HG03442 (cell line): ENCODE data around the gene SLC41A3.

Experiments
- ATAC-seq: cut with Tn5 transposase; IDR thresholded peaks from one replicate; pipeline ENCODE4 v1.9.1; 2021; ENCODE audit warnings: mild to moderate bottlenecking, moderate library complexity; ENCODE audit not compliant: unreplicated experiment

Gene SLC41A3

GRCh38 chr3:126083913-126084767 is at the start of gene SLC41A3:
SLC41A3 (minus strand) TSS chr3:126084124; CDS start chr3:126068219, 15,905 bp downstream.
- ATAC-seq, result peak; percentile 95

- ATAC-seq, result no peak
These were observed 49.7 kb upstream of the SLC41A3 start for GRCh38 chr3:126133606-126134005.

- ATAC-seq, result no peak
These were observed 49.0 kb upstream of the SLC41A3 start for GRCh38 chr3:126132751-126133511.

- ATAC-seq, result no peak
These were observed 48.2 kb upstream of the SLC41A3 start for GRCh38 chr3:126131881-126132750.

- no peak for ATAC-seq
These were observed 47.2 kb upstream of the SLC41A3 start for GRCh38 chr3:126130981-126131745.

- ATAC-seq, result no peak
These were observed 46.3 kb upstream of the SLC41A3 start for GRCh38 chr3:126130081-126130855.

GRCh38 chr3:126129398-126129891 is 45.5 kb upstream of the SLC41A3 start:
- no peak for ATAC-seq

GRCh38 chr3:126128504-126129397 is 44.8 kb upstream of the SLC41A3 start:
- ATAC-seq, result no peak

- no peak for ATAC-seq
These were observed 44.0 kb upstream of the SLC41A3 start for GRCh38 chr3:126127904-126128303.

- ATAC-seq, result no peak
These were observed 43.5 kb upstream of the SLC41A3 start for GRCh38 chr3:126127452-126127851.

GRCh38 chr3:126126811-126127431 is 43.0 kb upstream of the SLC41A3 start:
- no peak for ATAC-seq

GRCh38 chr3:126126286-126126685 is 42.4 kb upstream of the SLC41A3 start:
- no peak for ATAC-seq

- no peak for ATAC-seq
These were observed 41.9 kb upstream of the SLC41A3 start for GRCh38 chr3:126125781-126126251.

- ATAC-seq, result no peak
These were observed 41.4 kb upstream of the SLC41A3 start for GRCh38 chr3:126125341-126125740.

GRCh38 chr3:126124896-126125295 is 41.0 kb upstream of the SLC41A3 start:
- ATAC-seq, result no peak

- ATAC-seq, result no peak
These were observed 40.4 kb upstream of the SLC41A3 start for GRCh38 chr3:126124148-126124868.

- no peak for ATAC-seq
These were observed 37.7 kb upstream of the SLC41A3 start for GRCh38 chr3:126121632-126122031.
